Neutrophil (primary cell): ENCODE measurements around the gene TMEFF1.

Experiments used
- H3K27ac ChIP-seq: fragments of 200-600 bp; sonication (generic); 2 replicates; pipeline ENCODE4 v1.5.1; 2016; ENCODE audit warnings: mild to moderate bottlenecking, moderate library complexity
- H3K27me3 ChIP-seq: fragments of 200-600 bp; sonication (generic); 2 replicates; pipeline ENCODE4 v1.6.0; 2016; ENCODE audit warnings: mild to moderate bottlenecking
- H3K36me3 ChIP-seq: fragments of 200-600 bp; sonication (generic); 2 replicates; pipeline ENCODE4 v1.5.1; 2017
- H3K4me1 ChIP-seq, 2 experiments: fragments of 200-600 bp in 1 of 2; sonication (generic) in 1 of 2; 1 replicate in 1 of 2; 2 replicates in 1 of 2; pipeline versions ENCODE4 v1.5.1 to v1.6.1; 2013 to 2016; ENCODE audit warnings: low read depth in 1 of 2, low read length in 1 of 2, mild to moderate bottlenecking in 1 of 2, moderate library complexity in 1 of 2; ENCODE audit not compliant: control insufficient read depth in 1 of 2, insufficient read depth in 1 of 2
- H3K4me3 ChIP-seq, 2 experiments: fragments of 200-600 bp in 1 of 2; sonication (generic) in 1 of 2; 1 replicate in 1 of 2; 2 replicates in 1 of 2; pipeline ENCODE4 v1.5.1; 2013 to 2016; ENCODE audit warnings: low read depth in 1 of 2, low read length in 1 of 2, mild to moderate bottlenecking in 1 of 2, moderate library complexity in 1 of 2
- H3K9me3 ChIP-seq: fragments of 200-600 bp; sonication (generic); 2 replicates; pipeline ENCODE4 v1.5.1; 2016
- TF ChIP-seq, protein P1 (sequence below): fragments of 200-600 bp; sonication (generic); IDR thresholded peaks from 2 replicates; pipeline ENCODE4 v1.5.1; 2016; ENCODE audit warnings: antibody characterized with exemption

TMEFF1 gene

DNA sequence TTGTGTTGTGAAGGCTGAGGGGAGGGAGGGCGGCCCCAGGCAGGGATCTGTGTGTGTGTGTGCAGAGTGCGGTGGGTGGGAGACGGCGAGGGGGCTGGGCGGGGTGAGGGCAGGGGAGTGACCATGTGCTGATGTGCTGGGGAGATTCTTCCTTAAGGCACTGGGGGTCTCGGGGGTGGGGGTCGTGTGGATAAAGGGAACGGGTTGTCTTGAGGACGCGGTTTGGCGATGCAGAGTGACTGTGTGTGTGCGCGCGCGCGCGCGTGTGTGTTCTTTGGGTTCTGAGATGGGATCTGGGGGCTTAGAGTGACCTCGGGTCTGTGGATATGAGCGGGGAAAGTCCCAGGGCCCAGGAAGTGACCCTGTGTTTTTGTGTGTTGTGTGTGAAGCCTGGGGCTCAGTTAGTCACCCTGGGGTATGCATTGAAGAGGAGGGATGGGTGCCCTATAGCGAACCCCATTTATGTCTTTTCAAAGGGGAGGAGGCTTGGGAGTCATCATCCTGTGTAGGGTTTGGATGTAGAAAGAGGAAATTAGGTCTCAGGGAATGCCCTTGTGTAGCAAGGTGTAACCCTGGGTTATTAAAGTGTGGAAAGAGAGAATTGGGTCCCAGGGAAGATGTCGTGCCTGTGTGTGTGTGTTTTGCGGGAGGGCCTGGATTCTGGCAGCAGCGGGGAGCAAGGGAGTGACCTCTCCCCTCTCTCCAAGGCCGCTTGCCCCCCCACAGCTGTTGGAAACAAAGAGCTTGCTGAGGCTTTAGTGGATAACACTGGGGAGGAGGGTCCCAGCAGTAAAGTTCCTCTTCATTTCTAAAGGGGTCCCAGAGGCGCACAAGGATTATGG, 1.4 kb downstream of the TMEFF1 start:
- peaks cover 64% of the 10 kb centered on the region for H3K27me3 ChIP-seq
- no peak overlapping the region for H3K27ac ChIP-seq
- H3K9me3 ChIP-seq = no peaks in the 10 kb centered on the region
- peak overlapping the region in 1 of 2 experiments; percentile 40 for H3K4me3 ChIP-seq
- H3K4me1 ChIP-seq = peaks cover 13 to 25% of the 10 kb centered on the region in 2 experiments
- TF ChIP-seq, protein P1, sequence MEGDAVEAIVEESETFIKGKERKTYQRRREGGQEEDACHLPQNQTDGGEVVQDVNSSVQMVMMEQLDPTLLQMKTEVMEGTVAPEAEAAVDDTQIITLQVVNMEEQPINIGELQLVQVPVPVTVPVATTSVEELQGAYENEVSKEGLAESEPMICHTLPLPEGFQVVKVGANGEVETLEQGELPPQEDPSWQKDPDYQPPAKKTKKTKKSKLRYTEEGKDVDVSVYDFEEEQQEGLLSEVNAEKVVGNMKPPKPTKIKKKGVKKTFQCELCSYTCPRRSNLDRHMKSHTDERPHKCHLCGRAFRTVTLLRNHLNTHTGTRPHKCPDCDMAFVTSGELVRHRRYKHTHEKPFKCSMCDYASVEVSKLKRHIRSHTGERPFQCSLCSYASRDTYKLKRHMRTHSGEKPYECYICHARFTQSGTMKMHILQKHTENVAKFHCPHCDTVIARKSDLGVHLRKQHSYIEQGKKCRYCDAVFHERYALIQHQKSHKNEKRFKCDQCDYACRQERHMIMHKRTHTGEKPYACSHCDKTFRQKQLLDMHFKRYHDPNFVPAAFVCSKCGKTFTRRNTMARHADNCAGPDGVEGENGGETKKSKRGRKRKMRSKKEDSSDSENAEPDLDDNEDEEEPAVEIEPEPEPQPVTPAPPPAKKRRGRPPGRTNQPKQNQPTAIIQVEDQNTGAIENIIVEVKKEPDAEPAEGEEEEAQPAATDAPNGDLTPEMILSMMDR = no peak
- no peaks in the 10 kb centered on the region for H3K36me3 ChIP-seq

DNA sequence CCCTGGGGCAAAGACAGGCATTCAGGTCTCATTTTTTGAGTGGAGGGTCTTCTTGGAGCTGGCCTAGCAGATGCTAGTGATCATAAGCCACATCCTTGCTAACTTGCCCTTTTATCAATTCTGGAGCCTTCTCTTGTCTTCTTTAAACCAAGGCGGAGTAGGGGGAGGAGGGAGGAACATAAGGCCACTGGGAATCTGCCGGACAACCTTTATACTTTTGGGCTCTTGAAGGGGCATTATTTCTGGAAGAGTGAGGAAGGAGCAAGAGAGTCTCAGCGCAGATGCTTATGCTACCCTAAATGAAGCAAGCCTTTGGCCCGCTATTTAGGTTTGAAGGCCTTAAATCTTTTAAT, 2.0 kb downstream of the TMEFF1 start:
- Histone ChIP-seq H3K27ac (no peak overlapping the region), H3K36me3 (no peaks in the 10 kb centered on the region), H3K4me3 (no peak overlapping the region), H3K27me3 (peaks cover 59% of the 10 kb centered on the region), H3K4me1 (peaks cover 13 to 25% of the 10 kb centered on the region in 2 experiments), H3K9me3 (no peaks in the 10 kb centered on the region)
- TF ChIP-seq, protein P1 = no peak

DNA sequence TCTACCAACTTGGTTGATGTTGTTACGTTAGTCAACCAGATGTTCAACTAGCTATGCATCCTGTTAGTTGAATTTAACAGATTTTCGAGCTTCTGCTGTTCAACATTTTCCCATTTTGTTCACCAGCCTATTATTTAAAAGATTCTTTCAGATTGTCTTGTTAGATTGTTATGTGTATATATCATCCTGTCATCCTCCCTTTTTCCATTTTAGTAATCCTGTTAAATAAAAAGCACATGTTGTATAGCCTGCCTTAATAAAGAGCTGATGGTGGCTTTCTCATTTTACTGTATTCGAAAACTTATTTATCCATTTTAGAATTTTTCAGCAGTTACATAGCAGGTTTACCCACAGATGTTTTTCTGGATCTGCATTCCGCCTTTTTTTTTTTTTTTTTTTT, 4.3 kb downstream of the TMEFF1 start:
- no peak overlapping the region for H3K27ac ChIP-seq
- TF ChIP-seq, protein P1 = no peak
- no peak overlapping the region for H3K4me3 ChIP-seq
- H3K4me1 ChIP-seq = peaks cover 13 to 25% of the 10 kb centered on the region in 2 experiments
- H3K27me3 ChIP-seq = peaks cover 36% of the 10 kb centered on the region
- no peaks in the 10 kb centered on the region for H3K36me3 ChIP-seq
- no peaks in the 10 kb centered on the region for H3K9me3 ChIP-seq

DNA sequence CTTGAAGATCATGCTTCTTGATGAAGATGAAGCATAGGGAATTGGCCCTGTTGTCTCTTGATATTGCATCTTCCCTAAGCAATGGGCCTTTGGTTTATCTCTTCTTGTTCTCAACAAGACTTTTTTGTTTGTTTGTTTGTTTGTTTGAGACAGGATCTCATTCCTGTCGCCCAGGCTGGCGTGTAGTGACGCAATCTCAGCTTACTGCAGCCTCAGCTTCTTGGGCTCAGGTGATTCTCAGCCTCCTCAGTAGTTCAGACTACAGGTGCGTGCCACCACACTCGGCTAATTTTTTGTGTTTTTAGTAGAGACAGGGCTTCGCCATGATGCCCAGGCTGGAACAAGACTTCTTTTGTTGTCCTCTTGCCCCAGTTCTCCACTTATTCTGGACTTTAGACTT, 5.2 kb downstream of the TMEFF1 start:
- Histone ChIP-seq H3K4me1 (peaks cover 10 to 20% of the 10 kb centered on the region in 2 experiments), H3K27ac (no peak overlapping the region), H3K27me3 (peaks cover 26% of the 10 kb centered on the region), H3K4me3 (no peak overlapping the region), H3K9me3 (no peaks in the 10 kb centered on the region), H3K36me3 (no peaks in the 10 kb centered on the region)
- TF ChIP-seq, protein P1 = no peak

DNA sequence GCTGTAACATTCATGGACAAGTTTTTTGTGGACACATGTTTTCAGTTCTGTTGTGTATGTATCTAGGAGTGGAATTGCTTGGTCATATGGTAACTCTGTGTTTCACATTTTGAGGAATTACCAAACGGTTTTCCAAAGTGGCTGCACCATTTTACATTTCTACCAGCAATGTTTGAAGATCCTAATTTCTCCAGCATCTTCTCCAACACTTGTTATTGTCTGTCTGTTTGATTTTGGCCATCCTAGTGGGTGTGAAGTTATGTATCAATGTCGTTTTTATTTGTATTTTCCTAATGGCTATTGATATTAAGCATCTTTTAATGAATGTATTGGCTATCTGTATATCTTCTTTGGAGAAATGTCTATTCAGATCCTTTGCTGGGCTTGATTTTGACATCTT, 6.9 kb downstream of the TMEFF1 start:
- no peaks in the 10 kb centered on the region for H3K9me3 ChIP-seq
- no peaks in the 10 kb centered on the region for H3K36me3 ChIP-seq
- no peak overlapping the region for H3K4me3 ChIP-seq
- TF ChIP-seq, protein P1 = no peak
- H3K4me1 ChIP-seq = peaks cover 0 to 4% of the 10 kb centered on the region in 2 experiments
- H3K27ac ChIP-seq = no peak overlapping the region
- H3K27me3 ChIP-seq = peaks cover 10% of the 10 kb centered on the region
